ENCODE data around the gene PSPN. TPM values are rescaled to one million over a fixed set of nuclear protein-coding genes. Genes with fewer than 3 reads are reported as not detected.

PSPN gene
- total RNA-seq, 2 donors from 2014 or later: 1.4 to 2.8 TPM

DNA sequence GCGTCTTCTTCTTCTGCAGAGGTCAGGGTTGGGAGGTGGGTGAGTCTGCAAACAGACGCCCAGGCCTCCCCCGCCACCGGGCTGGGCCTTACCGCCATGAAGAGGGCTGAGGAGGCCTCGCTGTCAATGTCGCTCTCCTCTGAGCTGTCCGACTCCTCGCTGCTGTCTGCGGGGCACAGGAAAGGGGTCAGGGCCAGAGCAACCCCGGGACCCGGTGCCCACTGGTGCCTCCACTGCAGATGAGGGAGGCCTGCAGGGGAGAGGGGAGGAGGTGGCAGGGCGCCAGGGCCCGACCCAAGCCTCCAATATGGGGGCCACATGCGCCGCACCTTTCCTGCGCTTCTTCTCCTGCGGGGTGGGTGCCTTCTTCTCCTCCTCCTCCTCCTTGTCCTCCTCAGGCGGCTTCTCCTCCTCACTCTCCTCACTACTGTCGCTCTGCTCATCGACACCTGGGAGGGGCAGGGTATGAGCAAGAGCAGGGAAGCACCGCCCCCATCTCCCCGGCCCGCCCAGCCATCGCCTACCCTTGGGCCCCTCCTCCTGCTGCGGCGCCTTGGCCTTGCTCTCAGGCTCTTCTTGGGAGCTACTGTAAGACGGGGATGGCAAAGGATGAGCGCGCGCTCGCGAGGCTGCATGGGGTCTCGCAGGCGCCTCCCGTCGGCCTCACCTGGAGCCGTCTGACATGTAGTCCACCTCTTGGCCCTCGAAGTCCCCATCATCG is 5.5 kb upstream of the PSPN start:
- DNase-seq (ENCODE audit: low spot score) (no peak), ATAC-seq (ENCODE audit: insufficient number of reproducible peaks, low FRiP score, low read depth) (no peak)
- TF ChIP-seq, protein P1, sequence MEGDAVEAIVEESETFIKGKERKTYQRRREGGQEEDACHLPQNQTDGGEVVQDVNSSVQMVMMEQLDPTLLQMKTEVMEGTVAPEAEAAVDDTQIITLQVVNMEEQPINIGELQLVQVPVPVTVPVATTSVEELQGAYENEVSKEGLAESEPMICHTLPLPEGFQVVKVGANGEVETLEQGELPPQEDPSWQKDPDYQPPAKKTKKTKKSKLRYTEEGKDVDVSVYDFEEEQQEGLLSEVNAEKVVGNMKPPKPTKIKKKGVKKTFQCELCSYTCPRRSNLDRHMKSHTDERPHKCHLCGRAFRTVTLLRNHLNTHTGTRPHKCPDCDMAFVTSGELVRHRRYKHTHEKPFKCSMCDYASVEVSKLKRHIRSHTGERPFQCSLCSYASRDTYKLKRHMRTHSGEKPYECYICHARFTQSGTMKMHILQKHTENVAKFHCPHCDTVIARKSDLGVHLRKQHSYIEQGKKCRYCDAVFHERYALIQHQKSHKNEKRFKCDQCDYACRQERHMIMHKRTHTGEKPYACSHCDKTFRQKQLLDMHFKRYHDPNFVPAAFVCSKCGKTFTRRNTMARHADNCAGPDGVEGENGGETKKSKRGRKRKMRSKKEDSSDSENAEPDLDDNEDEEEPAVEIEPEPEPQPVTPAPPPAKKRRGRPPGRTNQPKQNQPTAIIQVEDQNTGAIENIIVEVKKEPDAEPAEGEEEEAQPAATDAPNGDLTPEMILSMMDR (IDR thresholded peaks at IDR 0.05): no peak
- Histone ChIP-seq H3K27ac (no peak overlapping the region), H3K4me3 (no peak overlapping the region), H3K4me1 (ENCODE audit: control insufficient read depth in 1 of 2, low read depth in 2 of 2) (peaks cover 0 to 13% of the 10 kb centered on the region in 2 donors), H3K9me3 (no peaks in the 10 kb centered on the region), H3K27me3 (replicated peaks; ENCODE audit: insufficient read depth) (no peaks in the 10 kb centered on the region), H3K36me3 (peaks cover 51% of the 10 kb centered on the region)

DNA sequence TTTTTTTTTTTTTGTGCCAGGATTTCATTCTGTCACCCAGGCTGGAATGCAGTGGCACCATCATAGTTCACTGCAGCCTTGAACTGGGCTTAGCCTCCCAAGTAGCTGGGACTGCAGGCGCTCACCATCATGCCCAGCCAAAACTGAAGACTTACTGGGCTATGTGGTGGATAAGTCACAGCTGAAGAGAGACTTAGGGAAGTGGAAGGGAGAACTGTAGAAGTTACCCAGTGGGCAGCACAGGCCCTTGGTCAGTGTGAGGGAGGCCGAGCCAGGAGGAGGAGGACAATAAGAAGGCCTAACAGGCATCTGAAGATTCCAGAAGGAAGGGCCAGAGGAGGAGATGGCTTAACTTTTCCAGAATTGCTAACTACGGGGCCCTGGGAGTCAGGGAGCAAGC is 4.0 kb upstream of the PSPN start:
- no peak for ATAC-seq (ENCODE audit: insufficient number of reproducible peaks, low FRiP score, low read depth)
- Histone ChIP-seq H3K27ac (no peak overlapping the region), H3K4me3 (no peak overlapping the region), H3K9me3 (no peaks in the 10 kb centered on the region), H3K27me3 (replicated peaks; ENCODE audit: insufficient read depth) (no peaks in the 10 kb centered on the region), H3K36me3 (peaks cover 48% of the 10 kb centered on the region), H3K4me1 (ENCODE audit: control insufficient read depth in 1 of 2, low read depth in 2 of 2) (peaks cover 0 to 13% of the 10 kb centered on the region in 2 donors)
- DNase-seq (ENCODE audit: low spot score): no peak
- TF ChIP-seq, protein P1 (IDR thresholded peaks at IDR 0.05): no peak

DNA sequence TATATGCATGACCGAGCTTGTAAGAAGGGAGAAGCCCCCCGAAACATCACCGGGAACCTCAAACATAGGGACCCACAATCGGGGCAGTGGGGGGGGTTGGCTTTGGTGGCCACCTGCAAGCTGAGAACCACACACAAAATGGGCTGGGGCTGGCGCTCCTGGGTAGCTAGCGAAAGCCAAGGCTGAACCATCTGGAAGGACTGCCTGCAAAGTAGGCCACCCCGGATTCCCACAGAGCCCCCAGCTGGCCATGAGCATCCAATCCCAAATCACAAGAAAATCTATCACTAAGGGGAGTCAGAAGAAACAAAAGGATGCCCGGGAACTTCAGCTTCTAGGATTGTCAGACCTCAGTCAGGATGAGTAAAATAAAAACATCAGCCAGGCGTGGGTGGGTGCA is 2.8 kb upstream of the PSPN start:
- Histone ChIP-seq H3K9me3 (no peaks in the 10 kb centered on the region), H3K36me3 (peaks cover 38% of the 10 kb centered on the region), H3K4me3 (no peak overlapping the region), H3K27ac (peak overlapping the region in 1 of 2 donors; percentile 27), H3K4me1 (ENCODE audit: control insufficient read depth in 1 of 2, low read depth in 2 of 2) (peaks cover 5 to 22% of the 10 kb centered on the region in 2 donors), H3K27me3 (replicated peaks; ENCODE audit: insufficient read depth) (no peaks in the 10 kb centered on the region)
- ATAC-seq (ENCODE audit: insufficient number of reproducible peaks, low FRiP score, low read depth) (no peak), DNase-seq (ENCODE audit: low spot score) (no peak)
- TF ChIP-seq, protein P1 (IDR thresholded peaks at IDR 0.05): no peak

GRCh38 chr19:6378041-6378440 is 2.3 kb upstream of the PSPN start:
- no peak for ATAC-seq (ENCODE audit: insufficient number of reproducible peaks, low FRiP score, low read depth)
- Histone ChIP-seq H3K4me1 (ENCODE audit: control insufficient read depth in 1 of 2, low read depth in 2 of 2) (peaks cover 5 to 22% of the 10 kb centered on the region in 2 donors), H3K27ac (peak overlapping the region in 1 of 2 donors; percentile 27), H3K27me3 (replicated peaks; ENCODE audit: insufficient read depth) (no peaks in the 10 kb centered on the region), H3K9me3 (no peaks in the 10 kb centered on the region), H3K36me3 (peaks cover 34% of the 10 kb centered on the region), H3K4me3 (no peak overlapping the region)
- DNase-seq (ENCODE audit: low spot score): no peak
- TF ChIP-seq, protein P1 (IDR thresholded peaks at IDR 0.05): no peak

DNA sequence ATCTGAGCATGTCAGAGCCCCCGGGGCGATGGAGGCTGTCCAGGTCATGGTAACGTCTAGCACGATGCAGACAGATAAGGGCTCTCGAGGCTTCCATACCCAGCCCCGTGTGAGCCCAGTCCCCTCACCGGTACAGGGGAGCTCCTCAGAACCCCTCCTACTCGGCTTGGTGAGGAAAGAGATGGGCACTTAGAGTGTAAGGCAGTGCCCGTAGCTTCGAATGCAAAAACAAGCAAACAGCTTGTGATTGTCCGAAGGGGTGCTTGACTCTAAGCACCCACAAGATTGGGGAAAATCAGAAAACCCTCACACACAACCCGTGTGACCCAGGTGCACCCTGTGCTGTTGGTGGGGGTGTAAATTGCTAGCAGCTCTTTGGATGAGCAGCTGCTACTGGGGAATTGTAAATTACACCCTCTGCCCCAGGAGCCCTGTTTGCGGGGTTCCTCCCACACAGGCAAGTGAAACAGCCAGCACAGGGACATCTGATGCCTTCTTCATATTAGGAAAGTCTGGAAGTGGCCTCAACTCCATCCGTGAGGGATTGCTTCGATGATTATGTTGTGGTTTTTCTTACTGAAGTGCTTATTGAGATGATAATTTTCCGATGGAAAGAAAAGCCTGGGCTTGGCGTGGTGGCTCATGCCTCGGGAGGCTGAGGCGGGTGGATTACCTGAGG is 918 bp upstream of the PSPN start:
- no peaks in the 10 kb centered on the region for H3K9me3 ChIP-seq
- H3K36me3 ChIP-seq: peaks cover 23% of the 10 kb centered on the region
- DNase-seq (ENCODE audit: low spot score) (no peak), ATAC-seq (ENCODE audit: insufficient number of reproducible peaks, low FRiP score, low read depth) (no peak)
- no peaks in the 10 kb centered on the region for H3K27me3 ChIP-seq (replicated peaks; ENCODE audit: insufficient read depth)
- peaks cover 5 to 22% of the 10 kb centered on the region in 2 donors for H3K4me1 ChIP-seq (ENCODE audit: control insufficient read depth in 1 of 2, low read depth in 2 of 2)
- no peak overlapping the region for H3K27ac ChIP-seq
- H3K4me3 ChIP-seq: no peak overlapping the region
- TF ChIP-seq, protein P1 (IDR thresholded peaks at IDR 0.05): no peak

Measured in thoracic aorta (tissue), 2 donors.